GM18907 (cell line): ENCODE results near the gene ZNF280D.

Source experiments
- ATAC-seq: cut with Tn5 transposase; IDR thresholded peaks from one replicate; pipeline ENCODE4 v1.9.1; 2021; ENCODE audit warnings: mild to moderate bottlenecking, moderate library complexity; ENCODE audit not compliant: unreplicated experiment

The ZNF280D gene

DNA sequence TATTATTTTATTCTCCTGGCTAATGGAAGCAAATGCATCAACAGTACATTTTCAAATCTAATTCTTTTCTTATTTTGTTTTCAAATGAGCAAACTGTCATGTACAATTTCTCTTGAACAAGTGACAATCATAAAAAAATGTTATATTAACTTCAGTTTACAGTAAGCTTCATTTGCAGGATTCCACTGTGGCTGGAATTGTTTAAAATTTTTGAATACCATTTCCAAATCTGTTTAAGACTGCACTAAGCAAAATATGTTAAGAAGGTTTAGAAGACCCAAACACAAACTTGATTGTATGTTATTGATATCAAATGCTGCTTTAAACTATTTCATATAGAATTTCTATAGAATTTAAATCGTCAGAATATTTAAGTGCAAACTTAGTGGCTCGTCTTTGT lies 92.8 kb downstream of the ZNF280D start:
- no peak for ATAC-seq

DNA sequence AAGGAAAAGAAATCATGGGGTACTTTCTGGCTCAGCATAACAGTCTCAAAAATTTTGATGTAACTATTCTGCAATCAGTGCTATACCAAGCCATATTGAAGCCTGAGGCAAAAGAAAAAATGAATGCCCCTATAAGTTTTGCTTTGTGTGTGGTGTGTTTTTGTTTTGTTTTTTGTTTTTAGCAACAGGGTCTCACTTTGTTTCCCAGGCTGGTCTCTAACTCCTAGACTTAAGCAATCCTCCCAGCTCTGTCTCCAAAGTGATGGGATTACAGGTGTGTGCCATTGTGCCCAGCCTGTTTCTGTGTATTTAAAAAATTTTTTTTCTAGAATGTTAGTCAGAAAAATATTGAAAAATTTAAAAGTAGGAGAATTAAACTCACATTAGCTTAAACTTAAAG lies 93.2 kb downstream of the ZNF280D start:
- no peak for ATAC-seq

DNA sequence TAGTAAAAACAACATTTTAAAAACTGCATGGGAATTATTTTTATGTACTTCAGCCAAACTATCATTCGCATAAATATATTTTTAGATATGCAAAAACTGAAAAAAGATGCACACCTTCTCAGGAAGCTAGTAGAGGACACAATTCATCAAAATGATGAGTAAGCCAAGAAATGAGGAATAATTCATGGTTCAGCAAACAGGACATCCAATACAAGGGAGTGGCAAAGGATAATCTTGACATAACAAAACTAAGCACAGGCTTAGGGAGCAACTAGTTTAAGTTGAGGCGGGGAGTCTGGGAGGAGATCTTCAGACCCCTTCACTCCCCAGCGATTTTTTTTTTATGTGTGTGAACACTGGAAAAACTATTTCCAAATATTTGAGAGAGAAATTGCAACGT lies 93.7 kb downstream of the ZNF280D start:
- no peak for ATAC-seq

DNA sequence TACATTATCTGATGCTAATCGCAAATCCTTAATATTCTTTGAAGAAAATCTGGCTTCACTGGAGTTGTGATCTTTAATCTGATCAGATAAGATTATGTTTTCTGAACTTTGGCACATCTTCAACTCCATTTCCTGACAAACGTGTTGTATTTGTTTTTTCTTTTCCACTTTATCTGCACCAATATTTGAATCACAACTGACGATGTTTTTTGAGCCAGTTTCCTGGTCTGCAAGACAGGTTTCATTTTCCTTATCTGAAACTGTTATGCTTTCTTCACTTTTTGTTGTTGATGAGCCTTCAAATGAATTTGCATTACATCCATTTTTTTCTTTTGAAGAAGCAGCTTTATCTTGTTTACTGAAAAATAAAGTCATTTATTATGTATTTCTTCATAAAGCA lies 101.5 kb downstream of the ZNF280D start:
- no peak for ATAC-seq

DNA sequence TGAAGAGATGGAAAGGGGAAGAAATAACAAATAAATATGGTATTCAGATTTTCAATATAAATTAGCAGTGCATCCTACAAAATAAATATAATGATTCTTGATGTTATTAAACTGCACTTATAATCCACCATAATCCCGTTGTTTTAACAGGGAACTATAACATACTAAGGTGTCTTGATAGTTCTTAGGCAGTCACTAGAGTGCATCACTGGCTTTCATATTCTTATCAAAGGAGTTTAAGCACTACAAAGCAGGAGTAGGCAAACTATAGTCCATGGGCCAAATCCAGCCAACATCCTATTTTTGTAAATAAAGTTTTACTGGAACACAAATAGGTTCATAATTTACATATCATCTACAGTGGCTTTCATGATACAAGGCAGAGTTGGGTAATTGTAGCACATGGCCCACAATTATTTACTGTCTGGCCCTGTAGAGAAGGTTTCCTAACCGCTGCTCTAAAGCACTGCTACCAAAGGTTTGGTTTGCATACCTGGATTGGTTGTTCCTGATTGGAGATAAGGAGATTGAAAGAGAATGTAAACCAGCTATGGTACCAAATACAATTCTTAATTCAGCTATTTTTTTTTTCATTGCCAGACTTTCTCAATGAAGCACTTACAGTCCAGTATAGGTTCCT lies 104.3 kb downstream of the ZNF280D start:
- no peak for ATAC-seq

DNA sequence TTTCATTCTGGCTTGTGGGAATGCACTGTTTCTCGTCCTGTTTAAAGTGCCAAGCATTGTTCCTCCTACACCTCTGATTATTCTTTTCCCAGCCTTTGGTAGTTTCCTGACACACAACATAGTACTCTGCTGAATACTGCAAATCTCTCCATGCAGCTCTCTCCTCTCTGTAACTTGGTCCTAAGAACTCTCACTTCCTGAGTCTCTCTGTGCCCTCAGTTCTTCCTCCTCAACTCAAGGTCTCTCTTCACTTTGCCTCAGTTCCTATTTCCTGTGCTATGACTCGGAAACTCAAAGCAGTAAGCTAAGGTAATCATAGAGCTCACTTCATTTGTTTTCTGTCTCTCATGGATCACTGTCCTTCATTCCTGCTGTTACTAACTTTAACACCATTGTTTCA lies 113.4 kb downstream of the ZNF280D start:
- ATAC-seq, result no peak

DNA sequence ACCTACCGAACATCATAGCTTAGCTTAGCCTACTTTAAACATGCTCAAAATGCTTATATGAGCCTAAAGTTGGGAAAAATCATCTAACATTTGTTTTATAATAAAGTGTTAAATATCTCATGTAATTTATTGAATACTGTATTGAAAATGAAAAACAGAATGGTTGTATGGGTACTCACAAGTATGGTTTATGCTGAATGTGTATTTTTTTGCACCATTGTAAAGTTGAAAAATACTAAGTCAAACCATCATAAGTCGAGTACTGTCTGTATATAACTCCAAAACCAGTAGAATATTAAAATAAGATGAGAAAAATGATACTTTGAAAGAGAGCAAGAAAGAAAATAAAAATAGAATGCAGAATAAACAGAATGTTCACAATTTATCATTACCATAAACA lies 115.7 kb downstream of the ZNF280D start:
- no peak for ATAC-seq

DNA sequence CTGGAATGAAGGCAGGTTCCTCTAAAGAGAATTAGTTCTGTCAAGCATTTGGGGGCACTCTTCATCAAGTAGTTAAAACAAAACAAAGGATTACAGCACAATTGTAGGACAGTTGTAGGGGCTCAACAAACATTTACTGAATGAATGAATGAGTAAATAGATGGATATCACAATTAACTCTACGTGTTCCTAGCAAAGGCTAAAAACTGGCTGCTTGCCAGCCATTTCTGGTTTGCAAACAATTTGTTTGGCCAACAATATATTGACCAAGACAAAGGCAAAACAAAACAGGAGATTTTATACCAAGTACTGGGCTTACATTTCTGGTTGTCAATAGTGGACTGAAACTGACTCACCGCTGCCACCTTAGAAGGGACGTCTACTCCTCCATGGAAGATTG lies 116.8 kb downstream of the ZNF280D start:
- ATAC-seq, result no peak

DNA sequence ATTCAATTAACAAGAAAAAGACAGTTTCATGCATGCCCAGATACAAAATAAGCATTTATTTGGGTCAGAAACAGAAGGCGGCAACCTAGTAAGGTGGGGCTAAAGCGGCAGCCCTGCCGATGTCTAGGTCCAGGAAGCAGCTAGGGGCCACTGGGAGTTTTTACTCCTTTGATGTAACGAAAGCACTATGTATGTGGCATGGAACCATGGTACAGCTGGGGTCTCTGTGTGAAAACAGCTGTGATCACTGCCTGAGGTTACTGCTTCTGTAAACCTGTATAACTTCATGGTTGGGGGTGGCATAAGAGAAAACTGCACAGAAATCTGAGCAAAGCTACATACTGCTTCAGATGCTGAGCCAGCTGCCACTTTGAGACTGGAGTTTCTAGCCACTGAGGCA lies 119.5 kb downstream of the ZNF280D start:
- ATAC-seq, result no peak

DNA sequence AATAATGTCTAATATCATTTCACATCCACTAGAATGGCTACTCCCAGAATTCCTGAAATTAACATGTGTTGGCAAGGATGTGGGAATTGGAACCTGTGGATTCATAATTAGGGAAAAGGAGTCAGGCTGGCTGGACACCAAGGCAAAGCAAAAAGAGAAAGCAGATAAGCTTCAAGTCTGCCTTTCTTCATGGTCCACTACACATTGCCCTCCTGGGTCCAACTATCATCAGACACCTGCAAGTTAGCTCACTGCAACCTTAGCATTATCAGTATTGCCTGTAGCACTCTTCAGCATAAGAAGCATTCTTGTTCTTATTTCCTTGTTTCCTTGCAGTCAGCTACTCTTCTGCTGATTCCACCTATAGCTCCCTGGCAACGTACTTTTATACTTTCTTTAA lies 124.3 kb downstream of the ZNF280D start:
- ATAC-seq, result no peak

DNA sequence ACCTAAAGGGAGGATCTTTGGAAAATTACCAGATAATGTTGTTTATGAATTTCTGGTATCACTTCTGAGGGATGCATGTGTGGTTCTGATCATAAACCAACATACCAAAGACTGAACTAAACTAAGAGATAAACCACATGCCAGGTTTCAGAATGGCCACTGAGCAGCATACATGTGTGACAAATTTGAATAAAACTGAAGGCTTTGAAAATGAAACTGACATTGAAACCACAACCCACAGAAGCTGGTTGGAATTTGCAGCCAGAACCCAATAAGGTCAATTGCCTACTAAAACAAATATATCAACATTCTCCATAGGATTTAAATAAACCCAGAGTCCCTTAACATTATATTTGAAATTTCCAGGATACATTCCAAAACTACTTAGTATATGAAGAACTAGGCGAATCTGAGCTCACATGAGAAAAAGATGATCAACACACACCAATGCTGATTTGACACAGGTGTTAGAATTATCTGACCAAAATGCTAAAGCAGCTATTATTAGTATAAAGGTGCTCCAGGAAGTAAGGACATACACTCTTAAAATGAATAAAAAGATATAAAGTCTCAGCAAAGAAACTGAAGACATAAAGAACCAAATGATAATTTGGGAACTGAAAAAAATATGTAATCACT lies 125.0 kb downstream of the ZNF280D start:
- peak; percentile 93 for ATAC-seq

DNA sequence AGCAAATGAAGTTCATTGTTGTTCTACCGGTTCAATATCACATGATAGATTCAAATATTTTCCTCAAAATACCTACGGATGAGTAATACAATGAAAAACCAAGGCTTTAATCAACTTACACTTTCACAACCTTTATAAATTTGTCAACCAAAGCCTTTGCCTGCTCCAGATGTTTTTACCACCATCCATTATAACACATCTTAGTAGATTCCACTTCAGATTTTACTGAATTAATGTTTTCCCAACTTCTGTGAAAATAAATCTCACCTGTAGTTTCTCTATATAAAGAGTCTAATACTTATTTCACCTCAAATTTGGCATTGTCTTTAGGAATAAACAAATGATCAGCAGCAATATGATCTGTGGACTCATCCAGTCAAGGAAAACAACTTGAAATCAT lies 131.1 kb downstream of the ZNF280D start:
- no peak for ATAC-seq

DNA sequence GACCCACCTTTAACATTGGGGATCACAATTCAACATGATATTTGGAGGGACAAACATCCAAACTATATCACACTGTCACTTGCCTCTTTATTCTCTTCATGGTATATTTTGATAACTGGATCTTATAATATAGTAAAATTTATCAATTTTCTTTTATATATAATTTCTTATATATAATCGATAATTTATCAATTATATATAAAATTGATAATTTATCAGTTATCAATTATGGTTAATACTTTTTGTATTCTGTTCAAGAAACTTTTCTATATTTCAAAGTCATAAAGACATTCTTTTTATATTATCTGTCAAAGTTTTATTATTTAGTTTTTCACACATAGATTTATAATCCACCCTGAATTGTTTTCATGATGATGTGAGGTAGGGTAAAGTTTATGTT lies 132.9 kb downstream of the ZNF280D start:
- no peak for ATAC-seq

DNA sequence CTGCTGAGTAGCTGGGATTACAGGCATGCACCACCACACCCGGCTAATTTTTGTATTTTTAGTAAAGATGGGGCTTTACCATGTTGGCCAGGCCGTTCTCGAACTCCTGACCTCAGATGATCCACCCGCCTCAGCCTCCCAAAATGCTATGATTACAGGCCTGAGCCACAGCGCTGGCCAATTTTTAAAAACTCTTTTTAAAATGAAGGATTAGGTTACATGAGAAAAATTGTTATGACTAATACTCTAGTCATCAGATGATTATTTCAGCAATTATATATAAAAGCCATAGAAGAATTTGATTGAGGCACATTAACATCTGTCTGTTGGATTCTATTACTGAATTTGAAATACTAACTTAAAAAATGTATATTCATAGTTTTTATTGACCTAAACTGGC lies 134.3 kb downstream of the ZNF280D start:
- no peak for ATAC-seq

DNA sequence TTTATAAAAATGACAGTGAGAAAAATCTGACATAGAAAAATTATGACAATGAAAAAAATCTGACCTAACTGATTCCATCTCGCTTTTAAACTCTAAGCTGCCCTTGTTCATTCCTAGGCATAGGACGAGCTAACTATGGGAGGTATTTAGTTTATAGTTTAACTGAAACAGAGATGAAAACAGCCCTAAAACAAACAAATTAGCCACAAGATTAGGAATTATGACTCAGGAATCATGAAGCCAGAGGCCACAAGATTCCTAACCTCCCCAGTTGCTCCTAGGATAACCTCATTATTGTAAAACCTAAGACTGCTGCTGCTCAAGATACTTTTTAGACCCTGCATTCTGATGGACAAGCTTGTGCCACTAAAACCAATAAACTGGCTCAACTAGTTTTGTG lies 145.6 kb downstream of the ZNF280D start:
- ATAC-seq, result no peak

DNA sequence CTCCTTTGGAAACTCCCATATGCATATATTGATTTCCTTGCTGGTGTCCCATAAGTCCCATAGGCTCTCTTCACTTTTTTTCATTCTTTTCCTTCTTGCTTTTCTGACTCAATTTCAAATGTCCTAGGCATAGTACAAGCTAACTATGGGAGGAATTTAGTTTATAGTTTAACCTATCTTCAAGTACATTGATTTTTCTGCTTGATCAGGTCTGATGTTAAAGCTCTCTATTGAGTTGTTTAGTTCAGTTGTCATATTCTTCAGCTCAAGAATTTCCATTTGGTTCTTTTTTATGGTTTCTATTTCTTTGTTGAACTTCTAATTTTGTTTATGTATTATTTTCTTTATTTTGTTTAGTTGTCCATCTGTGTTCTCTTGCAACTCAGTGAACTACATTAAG lies 147.1 kb downstream of the ZNF280D start:
- ATAC-seq, result no peak

DNA sequence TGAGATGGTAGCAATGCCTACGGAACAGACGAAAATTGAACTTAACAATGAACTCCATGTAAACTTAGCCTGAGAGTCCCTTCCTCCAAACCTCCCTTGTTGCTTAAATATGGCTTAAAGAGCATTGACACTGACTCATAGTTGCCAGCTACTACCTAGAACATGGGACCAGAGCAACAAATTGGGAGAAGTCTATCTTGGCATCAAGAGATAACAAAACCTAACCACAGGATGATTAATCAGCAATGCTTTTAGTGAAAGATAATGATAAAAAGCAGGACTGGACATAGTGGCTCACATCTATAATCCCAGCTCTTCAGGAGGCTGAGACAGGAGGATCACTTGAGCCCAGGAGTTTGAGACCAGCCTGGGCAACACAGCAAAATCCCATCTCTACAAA lies 150.5 kb downstream of the ZNF280D start:
- ATAC-seq, result no peak
